Stimulated activated naive B cell treated with anti-CD40 and anti-IgM and Interleukin-4, amounts not matched to agents 10 μg/mL and 1 μg/mL and 100 μg/mL, for 72 hours (primary cell): Measurements from ENCODE around the gene PTPRE.

ENCODE experiments used
- ATAC-seq, 2 donors: fragments of 150-1000 bp; cut with Tn5 transposase; replicated peaks; 2 replicates each; pipeline ENCODE4 v1.10.0; 2021; ENCODE audit warnings: moderate library complexity in 1 of 2
- DNase-seq: peaks from one replicate; pipeline ENCODE4 v3.0.0; 2021
- H3K27ac Mint-ChIP-seq: one replicate; pipeline ENCODE4 v1.8.0; 2022; ENCODE audit warnings: mild to moderate bottlenecking, mixed read lengths
- H3K27me3 Mint-ChIP-seq, 2 donors: one replicate each; pipeline ENCODE4 v1.8.0; 2022; ENCODE audit warnings: mixed read lengths in 2 of 2
- H3K36me3 Mint-ChIP-seq, 2 donors: one replicate each; pipeline ENCODE4 v1.8.0; 2022; ENCODE audit warnings: mixed read lengths in 2 of 2, mild to moderate bottlenecking in 1 of 2
- H3K4me1 Mint-ChIP-seq, 2 donors: one replicate each; pipeline ENCODE4 v1.8.0; 2022; ENCODE audit warnings: mixed read lengths in 2 of 2, mild to moderate bottlenecking in 1 of 2
- H3K4me3 Mint-ChIP-seq, 2 donors: one replicate each; pipeline ENCODE4 v1.8.0; 2022; ENCODE audit warnings: mild to moderate bottlenecking in 2 of 2, mixed read lengths in 2 of 2, moderate library complexity in 1 of 2
- H3K9me3 Mint-ChIP-seq, 2 donors: one replicate each; pipeline ENCODE4 v1.8.0; 2022; ENCODE audit warnings: mixed read lengths in 2 of 2, mild to moderate bottlenecking in 1 of 2

The PTPRE gene

DNA sequence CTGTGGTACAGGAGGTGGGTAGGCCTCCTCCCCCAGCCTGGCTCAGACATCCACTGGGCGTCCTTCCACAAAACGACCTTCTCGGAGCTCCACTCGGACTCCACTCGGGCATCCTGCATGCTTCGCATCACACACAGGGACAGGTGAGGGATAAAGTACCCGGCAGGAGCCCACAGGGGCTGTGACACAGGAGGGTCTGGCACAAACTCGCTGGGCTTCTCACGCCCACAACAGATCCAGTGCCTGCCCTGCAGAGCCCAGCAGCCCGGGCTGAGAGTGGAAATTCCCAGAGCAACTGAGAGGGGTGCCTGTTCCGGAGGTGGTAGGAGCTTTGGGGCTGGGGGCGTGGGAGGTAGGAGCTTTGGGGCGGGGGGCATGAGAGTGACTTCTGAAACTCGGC lies 110.9 kb downstream of the PTPRE start:
- DNase-seq: no peak
- H3K4me1 Mint-ChIP-seq: peaks cover 12 to 14% of the 10 kb centered on the region in 2 donors
- H3K27me3 Mint-ChIP-seq: peaks cover 20 to 22% of the 10 kb centered on the region in 2 donors
- H3K9me3 Mint-ChIP-seq: no peaks in the 10 kb centered on the region
- H3K36me3 Mint-ChIP-seq: no peaks in the 10 kb centered on the region
- H3K4me3 Mint-ChIP-seq: no peak overlapping the region
- no peak overlapping the region for H3K27ac Mint-ChIP-seq
- ATAC-seq: no peak

- Mint-ChIP-seq H3K27ac (no peak overlapping the region), H3K27me3 (peaks cover 20 to 22% of the 10 kb centered on the region in 2 donors), H3K4me3 (no peak overlapping the region), H3K4me1 (peaks cover 12 to 14% of the 10 kb centered on the region in 2 donors), H3K9me3 (no peaks in the 10 kb centered on the region), H3K36me3 (no peaks in the 10 kb centered on the region)
- ATAC-seq (peak; percentile 29 to 39), DNase-seq (no peak)
Measured at GRCh38 chr10:128018236-128018635, 111.3 kb downstream of the PTPRE start.

DNA sequence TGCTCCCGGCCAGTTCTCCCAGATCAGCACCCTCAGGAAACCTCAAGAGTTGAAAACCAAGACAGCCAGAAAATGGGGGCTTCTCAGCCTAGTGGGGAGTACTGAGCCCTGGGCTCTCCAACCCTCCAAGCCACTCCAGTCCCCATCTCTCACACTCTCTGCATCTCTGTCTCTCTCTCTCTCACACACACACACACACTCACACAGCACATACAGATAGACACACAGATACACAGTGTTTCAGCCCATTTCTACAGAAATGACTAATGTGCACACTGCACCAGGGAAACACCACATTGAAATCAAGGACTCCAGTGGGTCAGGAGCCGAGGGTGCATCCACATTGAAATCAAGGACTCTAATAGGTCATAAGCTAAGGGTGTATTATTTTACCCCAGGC lies 111.8 kb downstream of the PTPRE start:
- no peak overlapping the region for H3K27ac Mint-ChIP-seq
- peaks cover 12 to 14% of the 10 kb centered on the region in 2 donors for H3K4me1 Mint-ChIP-seq
- DNase-seq (no peak), ATAC-seq (peak; percentile 29 to 61)
- H3K36me3 Mint-ChIP-seq: no peaks in the 10 kb centered on the region
- peak overlapping the region in 1 of 2 donors; percentile 7 for H3K4me3 Mint-ChIP-seq
- peaks cover 20 to 22% of the 10 kb centered on the region in 2 donors for H3K27me3 Mint-ChIP-seq
- no peaks in the 10 kb centered on the region for H3K9me3 Mint-ChIP-seq

GRCh38 chr10:128022261-128023196 lies 115.6 kb downstream of the PTPRE start:
- no peaks in the 10 kb centered on the region for H3K36me3 Mint-ChIP-seq
- H3K4me3 Mint-ChIP-seq: no peak overlapping the region
- no peak for ATAC-seq
- H3K4me1 Mint-ChIP-seq: peaks cover 26 to 37% of the 10 kb centered on the region in 2 donors
- no peak for DNase-seq
- H3K27ac Mint-ChIP-seq: no peak overlapping the region
- no peaks in the 10 kb centered on the region for H3K9me3 Mint-ChIP-seq
- H3K27me3 Mint-ChIP-seq: peaks cover 14 to 15% of the 10 kb centered on the region in 2 donors

GRCh38 chr10:128024426-128024825 lies 117.5 kb downstream of the PTPRE start:
- H3K36me3 Mint-ChIP-seq: peaks cover 0 to 1% of the 10 kb centered on the region in 2 donors
- H3K9me3 Mint-ChIP-seq: no peaks in the 10 kb centered on the region
- no peak for DNase-seq
- H3K4me3 Mint-ChIP-seq: no peak overlapping the region
- peaks cover 17 to 31% of the 10 kb centered on the region in 2 donors for H3K4me1 Mint-ChIP-seq
- peaks cover 0 to 8% of the 10 kb centered on the region in 2 donors for H3K27me3 Mint-ChIP-seq
- H3K27ac Mint-ChIP-seq: no peak overlapping the region
- no peak for ATAC-seq

DNA sequence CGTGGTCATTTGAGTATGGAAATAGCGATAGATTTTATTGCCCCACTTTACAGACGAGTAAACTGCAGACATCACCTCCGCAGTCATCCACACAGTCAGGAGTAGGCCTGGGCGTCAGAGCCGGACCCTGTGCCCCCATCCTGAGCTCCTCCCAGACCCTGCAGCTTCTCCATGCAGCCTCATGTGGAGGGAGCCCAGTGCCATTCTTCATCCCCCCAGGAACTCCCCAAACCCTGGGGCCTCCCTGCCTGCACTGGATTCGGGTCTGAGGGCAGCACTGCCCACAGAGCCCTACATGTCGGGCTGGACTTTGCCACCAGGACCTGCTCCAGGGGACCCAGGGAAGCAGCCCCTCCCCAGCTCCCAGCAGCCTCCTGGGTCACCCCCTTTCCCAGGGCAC lies 118.5 kb downstream of the PTPRE start:
- ATAC-seq (no peak), DNase-seq (no peak)
- H3K9me3 Mint-ChIP-seq: no peaks in the 10 kb centered on the region
- H3K4me1 Mint-ChIP-seq: peaks cover 17 to 31% of the 10 kb centered on the region in 2 donors
- H3K36me3 Mint-ChIP-seq: peaks cover 0 to 1% of the 10 kb centered on the region in 2 donors
- no peak overlapping the region for H3K27ac Mint-ChIP-seq
- no peak overlapping the region for H3K4me3 Mint-ChIP-seq
- peaks cover 6 to 9% of the 10 kb centered on the region in 2 donors for H3K27me3 Mint-ChIP-seq

DNA sequence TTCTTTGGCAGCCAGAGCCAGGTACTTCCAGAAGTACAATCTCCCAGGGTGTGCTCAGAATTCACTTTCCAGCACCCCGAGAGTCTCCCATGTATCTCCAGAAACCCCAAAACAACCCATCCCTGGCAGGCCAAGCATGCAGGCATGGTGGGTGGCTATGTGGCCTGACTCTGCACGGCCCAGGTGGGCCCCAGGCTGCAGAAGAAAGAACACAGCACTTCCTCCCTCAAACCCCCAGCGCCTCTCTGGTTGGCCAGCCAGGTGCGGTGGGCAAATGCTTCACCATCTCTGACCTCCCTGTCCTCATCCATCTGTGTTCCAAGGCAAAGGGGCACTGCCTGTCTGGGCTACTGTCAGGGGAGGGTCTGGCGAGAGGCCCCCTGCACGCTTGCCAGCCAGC lies 119.0 kb downstream of the PTPRE start:
- no peak for DNase-seq
- H3K9me3 Mint-ChIP-seq: no peaks in the 10 kb centered on the region

DNA sequence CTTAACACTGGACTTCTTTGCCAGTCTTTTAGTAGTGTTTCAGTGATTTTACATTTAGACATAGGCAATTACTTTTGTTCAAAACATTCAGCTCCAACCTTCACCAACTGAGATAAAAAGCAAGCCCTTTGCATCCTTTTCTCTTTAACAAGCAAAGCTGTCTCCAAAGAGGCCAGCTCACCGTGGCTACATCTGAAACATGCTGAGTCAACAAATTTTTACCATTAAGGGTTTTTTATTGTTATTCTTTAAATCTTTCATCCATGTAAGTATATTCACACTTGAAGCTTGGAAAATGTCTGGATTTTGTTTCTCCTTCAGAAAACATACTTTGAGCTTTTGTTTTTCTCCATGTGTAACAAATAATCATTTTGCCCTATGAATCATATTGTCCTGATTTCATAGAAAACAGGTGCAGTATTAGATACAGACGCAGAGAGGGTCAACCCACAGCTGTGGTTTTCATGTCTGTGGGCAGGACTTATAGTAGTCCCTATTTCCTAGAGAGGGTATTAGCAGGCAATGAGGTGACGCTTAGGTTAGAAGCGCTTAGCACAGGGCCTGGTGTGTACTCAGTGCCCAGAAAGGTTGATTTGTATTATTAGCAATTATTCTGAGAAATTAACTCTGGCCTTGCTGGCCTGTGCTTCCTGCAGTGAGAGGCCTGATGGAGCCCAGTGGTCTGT lies 119.9 kb downstream of the PTPRE start:
- H3K9me3 Mint-ChIP-seq: no peaks in the 10 kb centered on the region
- peaks cover 6 to 9% of the 10 kb centered on the region in 2 donors for H3K27me3 Mint-ChIP-seq
- H3K4me1 Mint-ChIP-seq: peaks cover 17 to 31% of the 10 kb centered on the region in 2 donors
- H3K27ac Mint-ChIP-seq: peak overlapping the region; percentile 15
- ATAC-seq (peak; percentile 98 to 99), DNase-seq (peak; percentile 43)
- H3K4me3 Mint-ChIP-seq: peak overlapping the region in 1 of 2 donors; percentile 15
- H3K36me3 Mint-ChIP-seq: peaks cover 0 to 1% of the 10 kb centered on the region in 2 donors

More for the DNA sequence above, 119.0 kb downstream of the PTPRE start:
- Mint-ChIP-seq H3K4me1 (peaks cover 17 to 31% of the 10 kb centered on the region in 2 donors), H3K4me3 (no peak overlapping the region), H3K27ac (peak overlapping the region; percentile 15), H3K36me3 (peaks cover 0 to 1% of the 10 kb centered on the region in 2 donors), H3K27me3 (peaks cover 6 to 9% of the 10 kb centered on the region in 2 donors)
- peak; percentile 27 to 44 for ATAC-seq

GRCh38 chr10:128027306-128027705 lies 120.4 kb downstream of the PTPRE start:
- Mint-ChIP-seq H3K4me1 (peaks cover 17 to 31% of the 10 kb centered on the region in 2 donors), H3K27ac (no peak overlapping the region), H3K27me3 (peaks cover 6 to 9% of the 10 kb centered on the region in 2 donors), H3K36me3 (peaks cover 0 to 1% of the 10 kb centered on the region in 2 donors), H3K9me3 (no peaks in the 10 kb centered on the region), H3K4me3 (no peak overlapping the region)
- ATAC-seq (no peak), DNase-seq (no peak)

DNA sequence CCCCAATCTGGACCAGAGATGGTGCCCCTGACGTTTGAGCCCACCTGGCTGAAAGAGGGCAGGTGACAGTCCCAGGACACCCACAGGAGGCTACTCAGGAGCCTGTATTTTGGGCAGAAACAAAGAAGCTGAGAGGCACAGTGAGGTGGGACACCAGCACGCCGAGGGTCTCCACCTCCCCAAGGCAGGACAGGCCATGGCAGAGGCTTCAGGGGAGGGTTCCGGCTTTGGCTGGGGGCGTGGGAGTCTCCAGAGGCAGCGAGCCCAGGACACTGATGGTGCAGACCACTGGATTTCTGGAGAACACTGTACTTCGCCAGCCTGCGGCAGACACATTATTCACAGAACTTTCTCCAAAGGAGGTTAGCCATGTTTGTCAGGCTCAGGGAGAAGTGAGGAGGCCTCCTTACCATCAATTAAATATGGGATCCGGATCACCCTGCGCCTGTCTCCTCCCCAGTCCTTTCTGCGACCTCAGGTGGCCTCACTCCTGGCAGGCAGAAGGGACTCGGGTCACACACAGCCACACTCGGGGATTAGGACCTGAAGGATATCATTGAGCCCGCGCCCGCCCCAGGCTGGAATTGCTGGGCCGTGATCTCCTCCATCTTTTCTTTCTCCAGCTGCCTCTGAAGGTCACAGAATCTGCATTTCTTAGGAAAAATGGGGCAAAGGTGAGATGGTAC lies 121.1 kb downstream of the PTPRE start:
- Mint-ChIP-seq H3K4me3 (no peak overlapping the region), H3K4me1 (peaks cover 17 to 31% of the 10 kb centered on the region in 2 donors), H3K36me3 (peaks cover 0 to 1% of the 10 kb centered on the region in 2 donors), H3K27ac (no peak overlapping the region), H3K27me3 (peaks cover 6 to 9% of the 10 kb centered on the region in 2 donors), H3K9me3 (no peaks in the 10 kb centered on the region)
- DNase-seq (no peak), ATAC-seq (no peak)

DNA sequence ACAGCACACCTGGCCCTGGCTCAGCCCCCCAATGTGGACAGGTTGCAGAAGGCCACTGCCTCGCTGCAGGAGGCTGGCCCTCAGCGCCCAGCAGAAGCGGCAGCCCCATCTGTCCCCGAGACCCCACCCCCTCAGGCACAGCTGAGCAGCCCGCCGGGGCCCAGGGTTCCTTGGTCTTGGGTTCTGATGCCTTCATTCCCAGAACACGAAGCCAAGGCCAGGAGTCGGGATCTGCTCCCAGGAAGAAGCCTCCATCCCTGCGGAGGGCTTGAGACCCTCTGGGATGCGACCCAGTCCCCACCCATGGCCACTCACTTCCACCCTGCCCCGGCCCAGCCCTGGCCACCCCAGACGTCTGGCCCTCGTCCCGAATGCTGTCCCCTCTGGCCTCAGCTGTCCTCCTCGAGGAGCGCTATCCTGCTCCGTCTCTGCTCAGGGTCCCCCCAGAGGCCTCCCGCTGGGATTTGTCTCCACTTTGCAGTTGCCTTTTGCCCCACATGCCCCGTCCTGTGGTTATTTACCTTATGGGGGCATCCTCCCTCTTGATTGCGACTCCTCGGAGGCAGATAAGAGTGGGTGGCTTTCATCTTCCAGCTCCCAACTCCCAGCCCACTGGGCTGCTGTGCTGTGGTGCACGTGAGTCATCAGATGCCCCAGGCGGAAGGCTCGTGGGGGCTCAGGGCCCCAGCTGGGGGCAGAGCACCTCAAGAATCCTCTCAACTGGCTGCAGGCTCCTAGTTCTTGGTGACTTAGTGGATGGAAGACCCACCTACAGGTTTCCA lies 121.8 kb downstream of the PTPRE start:
- H3K4me1 Mint-ChIP-seq: peaks cover 17 to 31% of the 10 kb centered on the region in 2 donors
- no peak overlapping the region for H3K4me3 Mint-ChIP-seq
- H3K27ac Mint-ChIP-seq: no peak overlapping the region
- no peaks in the 10 kb centered on the region for H3K9me3 Mint-ChIP-seq
- H3K27me3 Mint-ChIP-seq: peaks cover 6 to 9% of the 10 kb centered on the region in 2 donors
- no peak for DNase-seq
- H3K36me3 Mint-ChIP-seq: peaks cover 0 to 1% of the 10 kb centered on the region in 2 donors
- ATAC-seq: no peak

GRCh38 chr10:128029290-128029651 lies 122.4 kb downstream of the PTPRE start:
- ATAC-seq (no peak), DNase-seq (no peak)

DNA sequence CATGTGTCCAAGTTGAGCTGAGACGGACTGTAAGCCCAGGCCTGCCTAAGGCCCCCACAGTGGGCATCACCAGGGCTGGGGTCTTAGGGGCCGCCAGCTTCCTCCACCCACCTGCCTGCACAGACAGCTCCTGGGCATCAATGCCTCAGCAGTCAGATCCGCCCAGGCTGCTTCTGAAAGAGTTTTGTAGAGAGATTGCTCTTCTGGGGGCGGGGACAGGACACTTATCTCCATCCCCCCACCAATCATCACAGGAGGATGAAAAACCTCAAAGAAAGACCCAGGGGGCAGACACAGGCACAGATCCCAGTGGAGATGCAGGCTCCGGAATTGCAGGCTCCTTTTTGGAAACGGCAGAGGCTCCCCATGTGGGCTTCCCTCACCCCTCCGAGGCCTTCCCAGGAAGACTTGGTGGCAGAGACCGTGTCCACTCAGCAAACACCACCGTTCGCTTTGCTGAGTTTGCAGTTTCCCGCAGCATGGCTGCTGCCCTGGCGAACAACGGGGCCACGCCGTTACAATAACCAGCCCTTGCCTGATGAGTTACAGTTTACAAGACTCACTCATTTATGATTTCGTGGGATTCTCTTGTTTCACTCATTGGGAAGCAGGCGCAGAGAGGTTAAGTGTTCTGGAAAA lies 122.9 kb downstream of the PTPRE start:
- H3K27ac Mint-ChIP-seq: no peak overlapping the region
- DNase-seq: no peak
- peaks cover 0 to 1% of the 10 kb centered on the region in 2 donors for H3K36me3 Mint-ChIP-seq
- ATAC-seq: no peak
- H3K9me3 Mint-ChIP-seq: no peaks in the 10 kb centered on the region
- peaks cover 6 to 9% of the 10 kb centered on the region in 2 donors for H3K27me3 Mint-ChIP-seq
- H3K4me3 Mint-ChIP-seq: no peak overlapping the region
- H3K4me1 Mint-ChIP-seq: peaks cover 17 to 31% of the 10 kb centered on the region in 2 donors

More at GRCh38 chr10:128029290-128029651, 122.4 kb downstream of the PTPRE start:
- H3K27me3 Mint-ChIP-seq: peaks cover 6 to 9% of the 10 kb centered on the region in 2 donors
- H3K4me1 Mint-ChIP-seq: peaks cover 17 to 31% of the 10 kb centered on the region in 2 donors
- H3K4me3 Mint-ChIP-seq: no peak overlapping the region
- H3K36me3 Mint-ChIP-seq: peaks cover 0 to 1% of the 10 kb centered on the region in 2 donors
- no peak overlapping the region for H3K27ac Mint-ChIP-seq
- no peaks in the 10 kb centered on the region for H3K9me3 Mint-ChIP-seq
